Suppressor macrophage treated with lipopolysaccharide for 4 hours (primary cell): Measurements from ENCODE around the gene PAK1.
"Not testable (repeated sequence)": the region's sequence is repeated elsewhere in the genome, so short reads cannot be mapped to it uniquely, and the experiment has no call there.

Source experiments
- DNase-seq: peaks from one replicate; pipeline ENCODE4 v3.0.0-alpha.2; 2020

Gene PAK1

DNA sequence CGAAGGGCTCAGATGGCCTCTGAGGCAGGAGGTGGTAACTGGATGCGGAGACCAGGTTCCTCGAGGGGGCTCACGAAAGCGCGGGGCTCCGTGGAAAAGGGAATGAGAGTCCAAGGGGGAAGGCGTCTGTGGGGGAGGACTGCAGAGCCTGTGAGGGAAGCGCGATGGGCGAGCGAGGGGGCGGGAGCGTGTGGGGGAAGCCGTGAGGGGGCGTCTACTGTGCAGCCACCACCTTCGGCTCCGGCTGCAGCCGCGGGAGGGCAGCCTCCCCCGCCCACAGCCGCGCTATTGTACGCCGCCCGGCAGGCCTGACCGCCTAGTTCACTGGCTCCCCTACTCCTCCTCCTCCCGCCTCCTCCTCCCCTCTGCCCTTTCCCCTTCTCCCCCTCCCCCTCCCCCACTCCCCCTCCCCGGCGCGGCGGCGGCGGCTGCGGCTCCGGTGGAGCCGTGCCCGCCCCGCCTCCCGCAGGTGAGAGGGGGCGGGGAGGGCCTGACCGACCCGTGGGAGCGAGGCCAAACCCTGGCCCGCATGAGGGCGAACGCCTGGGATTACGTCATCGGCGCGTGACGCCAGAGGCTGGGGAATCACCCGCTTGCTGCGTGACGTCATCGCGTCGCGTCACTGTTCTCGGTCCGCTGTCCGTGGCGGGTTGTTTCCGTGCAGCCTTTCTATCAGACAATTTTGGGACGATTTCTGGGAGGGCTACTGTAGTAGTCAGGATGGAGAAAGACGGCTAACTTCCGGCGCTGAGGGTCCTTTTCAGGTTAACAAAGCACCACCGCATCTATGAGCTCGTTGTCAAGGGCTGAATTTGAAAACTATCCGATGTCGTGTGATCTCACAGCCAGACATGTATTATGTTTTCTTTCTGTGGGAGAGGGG, at the start of gene PAK1:
Gene PAK1, minus strand, starts transcription at position 294 of the 883 bp plus-strand sequence. CDS start 81,574 bp downstream, outside the sequence.
- DNase-seq = peak; percentile 97

DNA sequence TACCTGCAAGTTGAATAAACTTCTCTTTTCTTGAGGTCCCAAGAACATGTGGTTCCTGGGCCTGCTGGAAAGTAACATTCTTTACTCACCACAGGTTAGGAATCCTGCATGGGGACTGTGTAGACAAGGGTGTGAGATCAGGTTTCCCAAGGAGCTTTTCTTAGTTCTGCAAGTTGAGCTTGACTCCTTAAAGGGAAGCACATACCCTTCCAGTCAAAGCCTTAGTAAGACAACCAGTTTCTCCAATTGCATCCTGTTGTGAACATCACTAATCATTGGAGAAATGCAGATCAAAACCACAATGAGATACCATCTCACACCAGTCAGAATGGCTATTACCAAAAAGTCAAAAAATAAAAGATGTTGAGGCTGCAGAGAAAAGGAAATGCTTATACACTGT, 48.3 kb upstream of the PAK1 start:
- no peak for DNase-seq

DNA sequence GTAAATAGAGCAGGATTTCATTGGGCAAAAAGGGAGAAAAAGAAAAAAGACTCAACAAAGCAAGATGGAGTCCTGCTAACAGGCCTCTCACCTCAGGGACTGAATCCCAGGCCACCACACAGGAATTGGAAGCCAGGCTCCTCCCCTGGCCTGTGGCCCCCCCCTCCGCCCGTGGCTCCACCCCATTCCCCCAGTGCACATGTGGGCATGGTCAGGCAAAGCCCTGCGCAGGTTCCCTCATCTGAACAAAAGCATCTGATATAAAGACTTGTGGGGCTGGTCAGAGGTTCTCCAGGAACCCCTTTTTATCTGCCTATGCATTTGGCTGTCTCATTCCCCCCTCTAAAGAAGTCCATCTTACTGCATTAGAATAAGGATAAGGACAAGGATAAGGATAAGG, 46.0 kb upstream of the PAK1 start:
- DNase-seq = no peak

DNA sequence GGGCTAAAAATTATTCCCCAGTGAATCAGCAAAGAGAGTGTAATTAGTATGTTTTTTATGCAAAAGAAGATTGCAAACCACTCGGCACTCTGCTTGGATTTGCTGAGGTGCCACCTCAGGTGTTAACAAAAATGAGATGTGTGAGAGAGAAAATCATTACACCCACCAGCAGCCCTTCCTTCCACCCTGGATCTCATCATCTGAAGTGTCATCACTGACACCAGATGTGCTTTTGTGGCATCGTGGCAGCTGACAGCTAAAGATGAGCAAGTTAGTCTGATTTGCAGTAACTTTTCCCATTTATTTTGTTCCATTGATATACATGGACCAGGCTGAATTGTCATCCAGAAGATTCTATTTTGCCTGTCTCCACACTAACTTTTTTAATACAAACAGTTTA, 44.6 kb upstream of the PAK1 start:
- DNase-seq = no peak

DNA sequence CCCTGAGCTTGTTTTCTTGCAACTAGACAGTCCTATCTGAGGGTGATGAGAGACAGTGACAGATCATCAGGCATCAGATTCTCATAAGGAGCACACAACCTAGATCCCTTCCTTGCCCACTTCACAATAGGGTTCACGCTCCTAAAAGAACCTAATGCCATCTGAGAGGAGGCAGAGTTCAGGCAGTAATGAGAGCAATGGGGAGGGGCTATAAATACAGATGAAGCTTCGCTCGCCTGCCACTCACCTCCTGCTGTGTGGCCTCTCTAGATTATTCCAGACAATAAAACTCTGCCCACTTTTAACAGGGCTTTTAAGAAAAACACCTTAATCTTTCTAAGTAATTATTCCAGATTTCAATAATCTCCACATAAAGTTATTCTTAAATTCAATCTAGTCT, 43.9 kb upstream of the PAK1 start:
- DNase-seq = no peak

DNA sequence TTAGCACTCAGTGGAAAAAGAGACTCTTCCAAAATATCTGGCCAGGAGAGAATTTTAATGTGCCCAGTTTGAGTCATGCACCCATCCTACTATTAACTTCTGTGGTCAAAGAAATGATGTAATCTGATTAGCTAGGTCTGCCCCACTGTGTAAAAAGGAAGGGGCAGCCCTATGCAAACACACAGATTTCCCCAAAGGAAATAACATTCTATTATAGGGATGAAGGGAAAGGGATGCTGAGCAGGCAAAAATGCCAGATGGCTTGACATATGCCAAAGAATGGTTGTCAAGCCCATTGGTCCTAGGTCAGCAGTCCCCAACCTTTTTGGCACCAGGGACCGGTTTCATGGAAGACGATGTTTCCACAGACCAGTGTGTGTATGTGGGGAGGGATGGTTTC, 43.3 kb upstream of the PAK1 start:
- peak; percentile 8 for DNase-seq

DNA sequence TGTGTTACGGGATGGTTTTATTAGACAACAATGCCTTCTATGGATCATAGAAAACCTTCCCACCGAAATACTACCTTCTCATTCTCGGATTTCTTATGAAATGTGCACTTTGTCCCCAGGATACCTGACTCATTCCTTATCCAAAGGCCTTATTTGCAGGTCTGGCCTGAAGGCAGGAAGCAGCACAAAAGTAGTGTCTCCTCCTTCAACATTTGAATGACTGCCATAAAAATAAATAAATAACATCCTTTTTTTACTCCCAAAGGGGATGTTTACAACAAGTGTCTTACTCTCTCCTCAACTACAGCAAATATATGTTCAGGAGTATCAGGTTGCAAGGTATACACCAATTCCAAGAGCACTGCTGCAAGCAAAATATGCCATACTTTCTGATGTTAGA, 41.6 kb upstream of the PAK1 start:
- DNase-seq = no peak

DNA sequence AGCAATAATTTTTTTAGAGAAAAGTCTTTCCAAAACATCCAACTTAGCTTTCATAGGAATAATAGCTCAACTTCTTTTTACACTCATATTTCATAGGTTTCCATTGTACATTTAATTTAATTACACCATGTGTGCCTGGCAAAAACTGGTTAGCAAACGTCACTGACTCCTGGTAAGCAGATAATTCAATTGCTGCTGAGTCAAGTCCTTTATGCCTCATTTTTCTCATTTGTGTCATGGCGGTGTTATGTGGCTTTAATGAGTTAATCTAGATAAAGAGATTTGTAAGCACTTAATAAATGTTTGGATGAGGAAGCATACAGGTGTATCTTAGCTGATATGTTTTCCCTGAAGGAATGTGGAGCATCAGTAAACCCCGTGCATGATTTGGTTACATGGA, 41.2 kb upstream of the PAK1 start:
- DNase-seq = no peak

DNA sequence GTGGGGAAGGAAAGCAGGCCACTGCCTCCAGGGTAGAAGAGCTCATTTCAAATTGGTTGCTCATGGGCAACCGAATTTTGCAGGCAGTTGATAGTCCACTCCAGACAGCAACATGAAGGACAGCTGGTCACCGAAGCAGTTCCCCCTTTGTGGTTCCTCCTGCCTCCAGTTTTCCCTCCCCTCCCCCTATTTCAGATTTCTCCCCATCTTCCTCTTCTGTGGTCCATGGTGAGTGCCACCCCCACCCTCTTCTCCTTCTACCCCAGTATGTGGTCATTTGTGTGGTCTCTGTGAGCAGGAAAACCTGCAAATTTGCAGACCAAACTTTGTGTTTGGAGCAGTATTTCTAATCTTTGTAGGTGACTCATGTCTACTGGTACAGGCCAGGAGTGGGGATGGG, 38.2 kb upstream of the PAK1 start:
- peak; percentile 28 for DNase-seq

DNA sequence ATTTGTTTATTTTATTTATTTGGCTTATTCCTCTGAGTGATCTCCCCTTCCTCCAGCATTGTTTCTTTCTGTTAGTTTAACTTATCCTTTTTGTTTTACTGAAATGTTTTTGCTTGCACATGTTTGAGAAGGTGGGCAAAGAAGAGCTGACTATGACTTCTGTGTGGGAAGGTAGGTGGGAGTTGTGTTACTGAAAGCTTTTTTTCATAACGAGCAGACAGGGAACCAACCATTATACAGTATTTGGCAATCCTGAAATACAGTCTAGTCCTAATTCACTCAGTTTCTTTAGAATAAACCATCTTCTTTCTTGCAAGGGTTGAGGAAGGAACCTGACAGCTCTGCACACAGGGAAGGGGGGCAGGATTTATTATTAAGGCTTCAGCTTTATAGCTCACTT, 37.0 kb upstream of the PAK1 start:
- DNase-seq = no peak

DNA sequence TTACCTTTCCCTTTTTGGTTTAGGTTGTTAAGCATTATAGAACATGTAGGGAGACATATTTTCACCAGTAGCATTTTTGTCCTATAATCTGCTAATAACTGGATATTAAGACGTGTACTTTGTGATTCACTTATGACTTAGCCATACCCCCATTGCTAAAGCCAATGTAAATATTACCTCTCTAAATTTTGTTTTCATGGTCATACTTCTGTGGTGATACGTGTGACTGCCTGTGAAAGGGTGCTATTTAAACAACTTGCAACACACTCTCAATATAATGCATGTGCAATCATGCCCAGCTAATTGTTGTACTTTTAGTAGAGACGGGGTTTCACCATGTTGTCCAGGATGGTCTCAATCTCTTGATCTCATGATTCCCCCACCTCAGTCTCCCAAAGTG, 36.2 kb upstream of the PAK1 start:
- no peak for DNase-seq

DNA sequence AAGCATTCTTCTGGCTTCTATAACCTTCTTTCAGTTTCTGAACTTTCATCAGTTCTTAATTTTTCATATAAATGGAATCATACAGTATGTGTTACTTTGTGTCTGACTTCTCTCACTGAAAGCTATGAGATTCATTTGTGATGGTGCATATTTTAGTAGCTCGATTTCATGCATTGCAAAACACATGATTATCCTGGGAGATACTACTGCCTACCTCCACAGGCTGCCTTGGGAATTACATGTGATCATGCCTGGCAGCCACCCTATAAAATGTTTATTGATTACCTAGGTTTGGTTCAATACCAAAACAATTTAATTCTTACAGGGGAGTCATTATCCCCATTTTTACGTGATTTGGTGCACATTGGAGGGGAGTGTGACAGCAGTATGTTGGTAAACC, 34.1 kb upstream of the PAK1 start:
- no peak for DNase-seq

DNA sequence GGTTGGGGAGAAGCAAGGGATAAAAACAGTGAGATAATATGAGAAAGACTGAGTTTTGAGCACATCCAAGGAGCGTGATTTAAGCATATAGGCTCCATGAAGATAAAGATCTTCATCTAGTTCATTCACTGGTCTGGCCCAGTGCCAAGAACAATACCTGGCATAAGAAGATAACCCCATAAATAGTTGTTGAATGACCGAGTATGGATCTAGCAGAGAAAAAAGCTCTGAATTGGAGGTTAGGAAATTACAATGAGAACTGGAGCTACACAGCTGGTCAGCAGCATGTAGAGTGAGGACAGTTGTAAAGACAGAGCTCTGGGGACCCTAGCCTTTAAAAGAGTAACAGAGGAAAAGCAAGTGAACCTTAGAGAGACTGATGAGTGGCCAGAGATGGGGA, 33.0 kb upstream of the PAK1 start:
- no peak for DNase-seq

DNA sequence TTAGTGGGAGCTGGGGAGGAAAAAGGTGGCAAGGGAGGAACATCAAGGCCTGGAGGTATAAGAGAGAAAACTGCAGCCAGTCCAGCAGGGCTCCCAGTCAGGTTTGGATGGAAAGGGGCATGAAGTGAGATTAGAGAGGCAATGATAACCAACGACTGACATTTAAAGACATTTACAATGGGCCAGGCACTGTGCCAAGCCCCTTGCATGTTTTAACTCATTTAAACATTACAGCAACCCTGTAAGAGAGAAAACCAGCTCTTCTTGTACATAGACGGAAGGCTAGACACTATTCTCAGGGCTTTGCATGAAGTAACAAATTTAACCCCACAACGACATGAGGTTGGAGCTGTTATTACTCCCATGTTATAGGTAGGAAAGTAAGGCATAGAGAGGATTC, 32.1 kb upstream of the PAK1 start:
- no peak for DNase-seq

DNA sequence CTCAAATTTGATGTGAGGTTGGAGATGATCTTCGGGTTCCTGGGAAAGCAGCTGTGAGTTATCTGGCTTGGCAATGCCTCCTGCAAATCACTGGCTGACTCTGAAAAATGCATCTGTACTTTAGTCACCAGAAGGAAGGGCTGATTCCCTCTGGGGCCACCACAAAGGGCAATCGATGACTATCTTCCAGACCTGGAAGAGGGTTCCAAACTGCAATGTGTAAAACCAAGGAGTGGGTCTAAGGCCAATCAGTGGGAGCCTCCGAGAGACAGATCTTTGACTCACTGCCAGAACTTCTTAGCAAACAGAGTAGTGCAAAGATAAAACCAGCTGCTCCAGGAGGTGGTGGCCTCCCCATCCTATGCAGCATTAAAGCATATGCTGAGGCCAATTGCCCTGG, 29.1 kb upstream of the PAK1 start:
- DNase-seq = no peak

DNA sequence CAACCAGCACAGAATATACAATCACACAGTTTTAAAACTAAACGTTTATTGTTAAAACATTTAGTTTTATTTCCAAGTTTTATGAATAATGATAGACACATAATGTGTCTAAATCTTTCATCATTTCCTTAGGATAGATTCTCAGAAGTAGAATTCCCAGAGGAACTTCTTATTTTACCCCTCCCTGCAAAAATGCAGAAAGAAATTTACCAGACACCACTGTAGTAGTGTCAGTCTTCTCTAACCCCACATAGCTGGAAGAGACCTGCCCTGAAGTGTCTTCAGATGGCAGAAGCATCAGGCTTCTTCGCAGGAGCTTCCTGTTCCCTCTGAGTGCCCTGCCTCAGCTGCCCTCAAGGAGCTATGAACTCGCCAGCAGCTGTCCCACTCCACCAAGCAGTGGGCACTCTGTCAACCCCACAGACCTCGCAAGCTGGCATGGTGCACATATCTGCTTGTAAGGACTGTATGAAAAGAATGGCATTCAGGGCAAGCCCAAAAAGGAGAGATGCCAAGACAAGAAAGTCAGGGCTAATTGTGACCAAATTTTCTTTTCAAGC, 28.5 kb upstream of the PAK1 start:
- DNase-seq = no peak

DNA sequence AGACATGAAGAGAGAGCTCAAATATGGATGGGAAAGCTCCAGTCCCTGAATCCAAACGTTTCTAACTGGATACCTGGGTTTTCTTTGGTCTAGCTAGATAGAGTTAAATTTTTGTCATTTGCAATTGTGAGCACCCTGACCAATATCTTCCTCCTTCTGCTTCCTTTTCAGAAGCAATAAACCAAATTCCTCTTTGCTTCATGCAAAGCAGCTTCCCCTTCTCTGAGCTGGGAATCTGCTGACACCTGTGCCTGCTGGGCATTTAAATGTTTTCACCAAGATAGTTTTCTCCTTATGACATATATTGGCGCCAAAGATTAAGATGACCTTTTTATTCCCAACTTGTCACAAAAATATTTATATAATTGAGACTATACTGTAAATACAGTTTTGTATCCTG, 27.9 kb upstream of the PAK1 start:
- peak; percentile 39 for DNase-seq

DNA sequence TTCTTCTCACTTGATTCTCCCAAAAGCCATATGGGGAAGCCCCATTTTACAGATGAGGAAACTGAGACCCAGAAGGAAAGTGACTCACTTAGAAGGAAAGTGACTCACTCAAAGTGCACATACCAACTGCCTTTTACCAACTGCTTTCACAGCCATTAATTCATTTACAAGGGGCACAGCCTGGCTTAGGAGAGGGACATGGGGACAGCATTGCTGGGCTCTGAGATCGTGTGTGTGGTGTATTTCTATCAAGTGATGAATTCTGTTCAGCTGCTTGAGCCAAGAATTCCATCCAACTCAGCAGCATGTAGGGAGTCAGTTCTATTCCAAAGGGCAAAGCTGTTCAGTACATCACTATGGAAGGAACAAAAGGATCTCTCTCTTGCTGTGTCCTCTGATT, 23.5 kb upstream of the PAK1 start:
- peak; percentile 20 for DNase-seq

DNA sequence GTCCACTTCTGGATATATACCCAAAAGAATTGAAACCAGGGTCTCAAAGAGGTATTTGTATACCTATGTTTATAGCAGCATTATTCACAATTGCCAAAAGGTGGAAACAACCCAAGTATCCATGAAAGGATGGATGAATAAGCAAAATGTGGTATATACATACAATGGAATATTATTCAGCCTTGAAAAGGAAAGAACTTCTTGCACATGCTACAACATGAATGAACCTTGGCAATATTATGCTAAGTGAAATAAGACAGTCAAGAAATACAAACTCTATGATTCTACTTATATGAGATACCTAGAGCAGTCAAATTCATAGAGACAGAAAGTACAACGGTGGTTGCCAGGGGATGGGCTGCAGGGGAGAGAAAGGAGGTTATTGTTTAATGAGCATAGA, 21.6 kb upstream of the PAK1 start:
- no peak for DNase-seq

DNA sequence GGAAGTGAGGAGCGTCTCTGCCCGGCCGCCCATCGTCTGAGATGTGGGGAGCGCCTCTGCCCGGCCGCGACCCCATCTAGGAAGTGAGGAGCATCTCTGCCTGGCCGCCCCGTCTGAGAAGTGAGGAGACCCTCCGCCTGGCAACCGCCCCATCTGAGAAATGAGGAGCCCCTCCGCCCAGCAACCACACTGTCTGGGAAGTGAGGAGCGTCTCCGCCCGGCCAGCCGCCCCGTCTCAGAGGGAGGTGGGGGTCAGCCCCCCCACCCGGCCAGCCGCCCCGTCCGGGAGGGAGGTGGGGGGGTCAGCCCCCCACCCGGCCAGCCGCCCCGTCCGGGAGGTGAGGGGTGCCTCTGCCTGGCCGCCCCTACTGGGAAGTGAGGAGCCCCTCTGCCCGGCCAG, 16.1 kb upstream of the PAK1 start:
- not testable (repeated sequence) for DNase-seq

DNA sequence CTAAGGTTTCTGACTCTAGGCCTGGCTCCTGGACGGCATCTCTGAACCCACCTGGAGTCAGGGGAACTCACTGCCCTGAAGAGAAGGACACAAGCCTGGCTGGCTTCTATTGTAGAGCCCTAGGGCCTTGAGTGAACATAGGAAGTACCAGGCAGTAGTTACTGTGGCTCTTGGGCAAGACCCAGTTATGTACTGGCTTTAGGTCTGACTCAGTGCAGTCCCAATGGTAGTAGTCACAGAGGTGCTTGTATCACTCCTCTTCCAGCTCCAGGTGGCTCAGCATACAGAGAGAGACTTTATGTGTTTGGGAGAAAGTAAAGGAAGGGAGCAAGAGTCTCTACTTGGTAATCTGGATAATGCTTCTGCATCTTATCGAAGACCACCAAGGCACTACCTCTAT, 13.9 kb upstream of the PAK1 start:
- no peak for DNase-seq

DNA sequence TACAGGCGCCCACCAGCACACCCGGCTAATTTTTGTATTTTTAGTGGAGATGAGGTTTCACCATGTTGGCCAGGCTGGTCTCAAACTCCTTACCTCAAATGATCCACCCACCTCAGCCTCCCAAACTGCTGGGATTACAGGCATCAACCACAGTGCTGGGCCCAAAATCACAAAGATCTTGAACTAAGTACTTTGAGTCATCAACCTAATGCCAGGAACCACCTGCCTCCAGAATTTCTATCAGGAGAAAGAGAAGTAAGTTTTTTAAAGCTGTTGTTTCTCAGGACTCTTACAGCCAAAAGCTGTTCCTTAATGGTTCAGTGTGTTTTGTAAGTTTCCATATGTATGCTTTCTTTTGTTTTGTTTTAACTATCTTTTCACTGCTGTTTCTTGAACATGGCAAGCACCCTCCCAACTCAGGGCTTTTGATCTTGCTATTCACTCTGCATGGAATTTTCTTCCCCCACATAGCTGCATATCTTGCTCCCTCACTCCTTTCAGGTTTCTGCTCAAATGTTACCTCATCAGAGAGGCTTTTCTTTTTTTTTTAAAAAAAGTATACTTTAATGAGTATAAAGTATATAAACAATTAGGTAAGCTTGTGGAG, 6.0 kb upstream of the PAK1 start:
- DNase-seq = no peak

DNA sequence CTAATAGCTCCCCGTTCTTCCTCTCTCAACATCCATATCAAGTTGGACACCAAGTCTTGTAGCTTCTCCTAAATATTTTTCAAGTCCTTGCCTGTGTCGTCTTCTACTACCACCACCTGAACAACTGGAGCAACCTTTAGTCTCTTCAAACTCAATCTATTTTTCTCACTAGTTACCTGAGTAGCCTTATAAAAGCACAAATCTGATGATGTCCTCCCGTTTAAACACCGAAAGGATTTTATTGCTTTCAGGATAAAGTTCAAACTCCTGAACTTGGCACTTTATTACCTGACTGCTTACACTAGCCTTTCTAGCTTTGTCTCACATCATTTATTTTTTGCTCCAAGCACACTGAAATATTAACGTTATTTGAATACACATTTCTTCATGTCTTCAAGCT, 1.3 kb upstream of the PAK1 start:
- DNase-seq = no peak

DNA sequence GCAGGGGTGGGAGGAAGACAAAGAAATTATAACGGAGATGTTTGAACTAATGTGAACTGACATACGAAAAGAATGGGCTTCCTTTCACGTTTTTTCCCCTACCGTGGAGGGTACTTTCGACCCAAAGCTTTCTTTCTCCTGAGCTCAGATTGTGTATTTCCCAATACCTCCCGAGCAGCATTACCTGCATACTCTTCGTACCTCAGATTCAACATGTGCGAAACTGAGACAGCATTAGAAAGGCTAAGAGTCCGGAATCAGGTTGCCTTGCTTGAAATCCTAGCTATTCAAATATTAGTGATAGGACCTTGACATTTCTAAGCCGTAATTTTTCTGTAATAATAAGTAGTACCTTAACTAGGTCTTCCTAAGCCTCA, 778 bp upstream of the PAK1 start:
- DNase-seq = no peak
